A549 (cell line): ENCODE results near the gene WDR70. TPM values are rescaled to one million over a fixed set of nuclear protein-coding genes. Genes with fewer than 3 reads are reported as not detected.

Experiments used
- ATAC-seq, 2 experiments: fragments of 200-7000 bp in 1 of 2; fragments of >200 bp in 1 of 2; cut with Nextera tagmentation in 1 of 2; cut with Tn5 transposase in 1 of 2; 3 replicates each; pipeline versions ENCODE4 v1.8.0 to v1.9.1; 2018 to 2020; ENCODE audit warnings: mild to moderate bottlenecking in 1 of 2, moderate library complexity in 1 of 2
- CTCF ChIA-PET: fragments of 300-600 bp; sonication (Branson Sonifier 250); formaldehyde crosslinking; extraction: SDS; loops from one replicate; lab custom pipeline; 2021; ENCODE audit warnings: antibody characterized with exemption, inconsistent platforms; lab: Yijun Ruan, JAX
- POLR2A ChIA-PET: fragments of 350-600 bp; formaldehyde crosslinking; extraction: SDS; loops from one replicate; lab custom pipeline; 2021; ENCODE audit warnings: antibody characterized with exemption, inconsistent platforms; lab: Yijun Ruan, JAX
- DNase-seq, 2 experiments: peaks; one replicate each; pipeline versions ENCODE4 v3.0.0 to v3.0.0-alpha.2; 2011 to 2016; ENCODE audit warnings: low read depth in 1 of 2, low spot score in 1 of 2
- FAIRE-seq: peaks from 2 replicates; lab custom pipeline; 2011; peaks lifted over from hg19 to GRCh38; lab: Jason Lieb, UNC
- H3K27ac ChIP-seq, 2 experiments: fragments of >200 bp; sonication (Bioruptor Twin); formaldehyde crosslinking; 3 replicates each; pipeline ENCODE4 v1.5.1; 2016 to 2017
- H3K4me1 ChIP-seq: fragments of >200 bp; sonication (Bioruptor Twin); formaldehyde crosslinking; 3 replicates; pipeline ENCODE4 v1.6.1; 2016
- H3K4me2 ChIP-seq: fragments of >200 bp; sonication (Bioruptor Twin); formaldehyde crosslinking; 3 replicates; pipeline ENCODE4 v1.6.1; 2016
- H3K4me3 ChIP-seq: fragments of >200 bp; sonication (Bioruptor Twin); formaldehyde crosslinking; 3 replicates; pipeline ENCODE4 v1.5.1; 2016
- H3K9me3 ChIP-seq: fragments of >200 bp; sonication (Bioruptor Twin); formaldehyde crosslinking; 3 replicates; pipeline ENCODE4 v1.6.1; 2016
- BCL3 ChIP-seq: fragments of >200 bp; sonication (Bioruptor Twin); formaldehyde crosslinking; IDR thresholded peaks from 3 replicates; pipeline ENCODE4 v1.6.1; 2016
- BHLHE40 ChIP-seq: IDR thresholded peaks from 2 replicates; pipeline ENCODE4 v1.6.1; 2012; ENCODE audit warnings: low read depth, low read length, inconsistent platforms
- CBX2 ChIP-seq: fragments of 200-600 bp; sonication (generic); IDR thresholded peaks from 2 replicates; pipeline ENCODE4 v1.6.1; 2016; ENCODE audit warnings: low read depth, mild to moderate bottlenecking, borderline replicate concordance
- CBX8 ChIP-seq: fragments of 200-600 bp; sonication (generic); IDR thresholded peaks from 2 replicates; pipeline ENCODE4 v1.6.1; 2016
- CHD2 ChIP-seq: fragments of 150-350 bp; IDR thresholded peaks from 2 replicates; pipeline ENCODE4 v1.6.1; 2014; ENCODE audit warnings: low read length; ENCODE audit not compliant: partially characterized antibody
- CTCF ChIP-seq: fragments of >200 bp; sonication (Bioruptor Twin); formaldehyde crosslinking; IDR thresholded peaks from 3 replicates; pipeline ENCODE4 v1.5.1; 2016
- JUN ChIP-seq, 2 experiments: fragments of >200 bp; sonication (Bioruptor Twin); formaldehyde crosslinking; IDR thresholded peaks; 2 replicates in 1 of 2; 3 replicates in 1 of 2; pipeline ENCODE4 v1.6.1; 2016 to 2017
- KDM1A ChIP-seq: fragments of 200-600 bp; sonication (generic); IDR thresholded peaks from 2 replicates; pipeline ENCODE4 v1.6.1; 2016; ENCODE audit warnings: low read depth, mild to moderate bottlenecking
- MYC ChIP-seq: IDR thresholded peaks from 2 replicates; pipeline ENCODE4 v1.6.1; 2012; ENCODE audit warnings: mild to moderate bottlenecking, inconsistent platforms, low read length, improper control_type of control experiment, borderline replicate concordance
- PBX3 ChIP-seq: IDR thresholded peaks from 2 replicates; pipeline ENCODE4 v1.6.1; 2012
- PHF8 ChIP-seq: fragments of 200-600 bp; sonication (generic); IDR thresholded peaks from 2 replicates; pipeline ENCODE4 v1.6.1; 2016; ENCODE audit warnings: low read depth, mild to moderate bottlenecking, antibody characterized with exemption, moderate library complexity, borderline replicate concordance
- POLR2AphosphoS2 ChIP-seq: conservative IDR thresholded peaks from 2 replicates; pipeline ENCODE4 v1.6.1; 2012; ENCODE audit warnings: low read length, improper control_type of control experiment, inconsistent platforms
- RAD21 ChIP-seq, 2 experiments: fragments of >200 bp in 1 of 2; sonication (Bioruptor Twin) in 1 of 2; formaldehyde crosslinking in 1 of 2; IDR thresholded peaks in 1 of 2; conservative IDR thresholded peaks in 1 of 2; 2 replicates in 1 of 2; 3 replicates in 1 of 2; pipeline ENCODE4 v1.6.1; 2012 to 2018; ENCODE audit warnings: inconsistent platforms in 1 of 2
- REST ChIP-seq: fragments of 200-600 bp; sonication (generic); IDR thresholded peaks from 2 replicates; pipeline ENCODE4 v1.6.1; 2016; ENCODE audit warnings: antibody characterized with exemption, mild to moderate bottlenecking, moderate library complexity
- USF2 ChIP-seq: fragments of 450-650 bp; IDR thresholded peaks from 2 replicates; pipeline ENCODE4 v1.6.1; 2014; ENCODE audit warnings: antibody characterized with exemption
- ZFP36 ChIP-seq: fragments of 450-650 bp; IDR thresholded peaks from 2 replicates; pipeline ENCODE4 v1.6.1; 2014; ENCODE audit warnings: borderline replicate concordance; ENCODE audit not compliant: partially characterized antibody
- WGBS: methylation state at CpG from one replicate; pipeline ENCODE4 v1.1.6; 2017; ENCODE audit errors: missing lambda C conversion rate; 5-methylcytosine and 5-hydroxymethylcytosine counted together
- polyA plus RNA-seq, 4 experiments: library from polyadenylated mRNA; depleted of rRNA in 3 of 4; stranded (reverse); fragments of >200 nt; fragmentation: RNase III in 1 of 4; extraction: RNeasy Plus Mini Kit Qiagen cat#74134 plus additional on column Dnase treatment in 1 of 4; gene quantifications; 2 replicates in 3 of 4; 3 replicates in 1 of 4; pipeline ENCODE4 v1.2.3, GENCODE V29; 2011 to 2017

The WDR70 gene
- polyA plus RNA-seq, 2 of the 4 experiments (the other 2 are of a cell fraction), result 13.8 to 28.8 TPM

GRCh38 chr5:37638897-37639296 lies 259.8 kb downstream of the WDR70 start (continued):
- no peak for TF ChIP-seq REST
- TF ChIP-seq, all 56 proteins: peak for 0

- ChIA-PET POLR2A (no interaction called here), CTCF (no interaction called here)
- DNase-seq, result no peak
- H3K4me3 ChIP-seq, result no peak overlapping the region
- H3K4me2 ChIP-seq, result peak overlapping the region; percentile 10; the same call in 1 of the 3 replicates
- H3K9me3 ChIP-seq, result no peaks in the 10 kb centered on the region
- no peak for TF ChIP-seq BHLHE40
- TF ChIP-seq RAD21 (conservative IDR thresholded peaks at IDR 0.05 in 1 of 2, IDR thresholded peaks at IDR 0.05 in 1 of 2), result no peak
- no peak for TF ChIP-seq JUN (IDR thresholded peaks at IDR 0.05)
- no peak for TF ChIP-seq USF2
- no peak for TF ChIP-seq KDM1A
- TF ChIP-seq CTCF, result no peak
- no peak for TF ChIP-seq CBX2
- H3K27ac ChIP-seq, result no peak overlapping the region
- ATAC-seq, result no peak
- peaks cover 29% of the 10 kb centered on the region for H3K4me1 ChIP-seq
- FAIRE-seq, result no peak
- WGBS, result 60% methylated on average over 2 of the region's 2 CpGs
Measured at GRCh38 chr5:37640088-37640487, 261.0 kb downstream of the WDR70 start.

GRCh38 chr5:37641933-37642332 lies 262.8 kb downstream of the WDR70 start:
- Histone ChIP-seq H3K27ac (no peak overlapping the region), H3K9me3 (no peaks in the 10 kb centered on the region)
- CTCF ChIA-PET, result no interaction called here
- TF ChIP-seq PHF8 (no peak), CBX8 (no peak), CHD2 (no peak), BCL3 (no peak), ZFP36 (no peak), PBX3 (no peak), MYC (no peak), POLR2AphosphoS2 (no peak)
- TF ChIP-seq, all 56 proteins: peak for 0
- 29% methylated on average over 1 of the region's 1 CpG for WGBS
- peaks cover 29% of the 10 kb centered on the region for H3K4me1 ChIP-seq
- ATAC-seq (no peak), DNase-seq (no peak), FAIRE-seq (no peak)
- H3K4me3 ChIP-seq, result no peak overlapping the region
- no peak overlapping the region for H3K4me2 ChIP-seq
- POLR2A ChIA-PET, result no interaction called here
